GM12872 (cell line): ENCODE results near the gene PREP.

Experiments
- TF ChIP-seq, protein P1 (sequence below): IDR thresholded peaks from 3 replicates; pipeline ENCODE4 v1.5.1; 2011; ENCODE audit warnings: low read depth, mild to moderate bottlenecking, low read length, moderate library complexity; ENCODE audit not compliant: insufficient read depth

PREP gene

GRCh38 chr6:105324386-105324950, 78.4 kb downstream of the PREP start:
- TF ChIP-seq, protein P1, sequence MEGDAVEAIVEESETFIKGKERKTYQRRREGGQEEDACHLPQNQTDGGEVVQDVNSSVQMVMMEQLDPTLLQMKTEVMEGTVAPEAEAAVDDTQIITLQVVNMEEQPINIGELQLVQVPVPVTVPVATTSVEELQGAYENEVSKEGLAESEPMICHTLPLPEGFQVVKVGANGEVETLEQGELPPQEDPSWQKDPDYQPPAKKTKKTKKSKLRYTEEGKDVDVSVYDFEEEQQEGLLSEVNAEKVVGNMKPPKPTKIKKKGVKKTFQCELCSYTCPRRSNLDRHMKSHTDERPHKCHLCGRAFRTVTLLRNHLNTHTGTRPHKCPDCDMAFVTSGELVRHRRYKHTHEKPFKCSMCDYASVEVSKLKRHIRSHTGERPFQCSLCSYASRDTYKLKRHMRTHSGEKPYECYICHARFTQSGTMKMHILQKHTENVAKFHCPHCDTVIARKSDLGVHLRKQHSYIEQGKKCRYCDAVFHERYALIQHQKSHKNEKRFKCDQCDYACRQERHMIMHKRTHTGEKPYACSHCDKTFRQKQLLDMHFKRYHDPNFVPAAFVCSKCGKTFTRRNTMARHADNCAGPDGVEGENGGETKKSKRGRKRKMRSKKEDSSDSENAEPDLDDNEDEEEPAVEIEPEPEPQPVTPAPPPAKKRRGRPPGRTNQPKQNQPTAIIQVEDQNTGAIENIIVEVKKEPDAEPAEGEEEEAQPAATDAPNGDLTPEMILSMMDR, result no peak

DNA sequence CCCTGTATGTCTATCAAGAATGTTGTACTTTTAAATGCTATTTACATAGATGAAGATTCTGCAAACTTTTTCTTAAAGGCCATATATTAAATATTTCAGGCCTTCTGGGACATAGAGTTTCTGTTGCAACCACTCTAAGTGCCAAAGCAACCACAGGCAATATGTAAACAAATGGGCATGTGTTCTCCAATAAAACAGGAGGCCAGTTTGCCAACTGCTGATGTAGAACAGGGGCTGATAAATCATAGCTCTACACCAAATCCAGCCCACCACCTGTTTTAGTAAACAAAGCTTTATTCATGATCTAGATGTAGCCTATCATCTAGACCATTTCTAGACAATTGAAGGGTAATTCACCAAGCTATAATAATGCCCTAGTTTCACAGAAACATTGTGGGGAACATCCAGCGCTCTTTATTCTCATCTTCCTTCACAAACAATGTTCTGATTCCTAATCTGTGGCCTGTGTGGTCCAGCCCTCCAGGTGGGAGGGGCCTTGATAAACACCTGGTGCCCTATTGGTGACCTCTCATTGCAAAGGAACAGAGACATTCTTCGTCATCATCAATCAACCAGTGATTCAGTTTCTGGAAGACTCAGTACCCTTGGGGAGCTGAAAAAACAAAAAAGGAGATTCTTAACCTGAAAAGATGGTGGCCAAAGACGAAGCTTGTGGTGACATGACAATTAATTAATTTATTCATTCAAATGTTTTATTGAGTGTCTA, 80.2 kb downstream of the PREP start:
- TF ChIP-seq, protein P1, result no peak

- TF ChIP-seq, protein P1, result no peak
Measured at GRCh38 chr6:105321728-105322127, 81.2 kb downstream of the PREP start.

DNA sequence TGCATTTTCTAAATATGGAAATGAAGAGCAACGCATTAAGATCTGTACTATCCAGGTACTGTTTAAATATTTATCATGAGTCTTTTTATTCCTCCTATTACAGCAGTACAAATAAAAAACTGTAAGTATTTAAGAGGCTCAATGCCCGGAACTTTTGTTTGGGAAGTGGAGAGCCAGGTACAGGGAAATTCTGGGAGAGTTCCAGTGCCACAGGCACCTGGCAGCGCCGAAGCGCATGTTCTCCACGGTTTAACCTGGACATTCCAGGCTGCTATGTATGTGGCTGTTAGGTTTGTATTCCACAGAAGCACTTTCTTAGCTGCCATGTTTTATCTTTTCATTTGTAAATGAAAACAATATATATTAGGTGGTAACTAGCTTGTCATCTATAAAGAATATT, 81.7 kb downstream of the PREP start:
- TF ChIP-seq, protein P1, result no peak

- TF ChIP-seq, protein P1, result no peak
Measured at GRCh38 chr6:105320765-105321164, 82.1 kb downstream of the PREP start.

DNA sequence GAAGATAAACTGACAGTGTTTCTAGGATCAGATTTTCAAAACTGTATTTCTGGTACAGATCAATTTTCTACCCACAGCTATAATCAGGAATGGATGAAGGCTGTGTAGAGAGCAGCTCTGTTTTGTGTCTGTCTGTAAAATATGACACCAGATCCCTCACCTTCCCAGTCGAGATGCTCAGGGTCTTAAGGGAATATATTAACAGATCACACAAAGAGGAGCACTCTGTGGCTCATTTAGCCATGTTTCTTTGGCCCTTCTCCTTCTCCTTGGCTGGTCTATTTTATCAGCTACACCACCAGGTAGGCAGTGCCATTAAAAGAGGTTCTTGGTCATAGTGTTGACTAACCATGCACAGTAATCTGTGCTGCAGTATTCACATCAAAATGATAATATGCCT, 82.6 kb downstream of the PREP start:
- TF ChIP-seq, protein P1, result no peak

DNA sequence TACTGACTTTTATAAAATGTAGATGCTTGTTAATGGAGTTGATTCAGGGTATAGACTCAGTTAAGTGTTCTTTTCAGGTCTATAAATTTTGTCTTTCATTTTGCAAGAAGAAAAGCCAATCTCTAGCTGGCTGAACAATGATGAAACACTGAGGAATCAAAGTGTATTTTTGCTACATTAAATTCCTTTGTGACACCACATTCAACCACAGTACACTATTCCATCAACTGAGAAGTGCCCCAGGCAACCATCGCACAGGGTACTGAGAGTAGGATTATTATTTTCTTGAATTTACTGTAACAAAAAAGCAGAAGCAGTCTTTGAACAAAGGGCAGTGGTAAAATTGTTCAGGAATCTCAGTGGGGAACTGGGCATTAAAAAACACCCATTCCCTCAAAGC, 83.6 kb downstream of the PREP start:
- TF ChIP-seq, protein P1, result no peak
